AG08395 (cell line): ENCODE measurements around the gene SPHK2.
A peak's percentile ranks its signal among the peaks of the same experiment; 100 is the strongest.
"Not testable (repeated sequence)": the region's sequence is repeated elsewhere in the genome, so short reads cannot be mapped to it uniquely, and the experiment has no call there.

Source experiments
- DNase-seq: peaks from one replicate; pipeline ENCODE4 v3.0.0; 2012; ENCODE audit warnings: mixed read lengths, low spot score

Gene SPHK2

GRCh38 chr19:48618916-48619691 lies at the start of gene SPHK2, which contains the start of gene RPL18:
TSS of gene SPHK2 (plus strand) at chr19:48619506. CDS start at chr19:48620515, 1,009 bp downstream.
TSS of gene RPL18 (minus strand) at chr19:48619178. CDS start at chr19:48619143, 35 bp downstream.
- DNase-seq, result peak; percentile 98

DNA sequence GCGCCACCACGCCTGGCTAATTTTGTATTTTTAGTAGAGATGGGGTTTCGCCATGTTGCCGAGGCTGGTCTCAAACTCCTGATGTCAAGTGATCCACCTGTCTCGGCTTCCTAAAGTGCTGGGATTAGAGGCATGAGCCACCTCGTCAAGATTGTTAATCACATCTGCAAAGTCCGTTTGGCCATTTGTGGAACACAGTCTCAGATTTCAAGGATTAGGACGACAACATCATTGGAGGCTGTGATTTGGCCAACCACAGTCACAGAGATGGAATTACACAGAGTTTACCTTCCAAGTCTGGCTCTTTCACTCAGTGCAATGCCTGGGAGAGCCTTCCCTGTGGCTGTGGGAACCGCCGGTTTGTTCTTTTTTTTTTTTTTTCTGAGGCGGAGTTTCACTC lies 49.5 kb upstream of the SPHK2 start:
- no peak for DNase-seq

GRCh38 chr19:48571378-48572162 lies 47.7 kb upstream of the SPHK2 start:
- DNase-seq, result no peak

- DNase-seq, result no peak
These were observed 46.2 kb upstream of the SPHK2 start for GRCh38 chr19:48573163-48573505.

GRCh38 chr19:48575931-48576622 lies 43.2 kb upstream of the SPHK2 start:
- no peak for DNase-seq

GRCh38 chr19:48577908-48578307 lies 41.4 kb upstream of the SPHK2 start:
- DNase-seq, result not testable (repeated sequence)

GRCh38 chr19:48578891-48579290 lies 40.4 kb upstream of the SPHK2 start:
- DNase-seq, result no peak

DNA sequence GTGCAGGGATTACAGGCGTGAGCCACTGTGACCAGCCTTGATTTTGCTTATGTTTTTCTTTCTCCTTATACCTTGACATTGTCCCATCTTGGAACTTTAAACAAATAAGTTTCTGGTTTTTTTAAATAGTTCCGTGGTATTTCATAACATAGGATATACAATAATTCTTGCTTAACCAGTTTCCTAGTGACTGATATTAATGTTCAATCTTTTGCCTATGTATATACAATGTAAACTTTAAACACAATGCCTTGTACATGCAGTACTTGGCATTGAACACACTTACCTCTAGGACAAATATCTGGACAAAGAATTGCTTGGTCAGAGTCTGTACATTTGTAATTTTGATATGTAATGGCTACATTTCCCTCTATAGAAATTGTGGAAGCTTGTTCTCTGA lies 37.1 kb upstream of the SPHK2 start:
- no peak for DNase-seq

DNA sequence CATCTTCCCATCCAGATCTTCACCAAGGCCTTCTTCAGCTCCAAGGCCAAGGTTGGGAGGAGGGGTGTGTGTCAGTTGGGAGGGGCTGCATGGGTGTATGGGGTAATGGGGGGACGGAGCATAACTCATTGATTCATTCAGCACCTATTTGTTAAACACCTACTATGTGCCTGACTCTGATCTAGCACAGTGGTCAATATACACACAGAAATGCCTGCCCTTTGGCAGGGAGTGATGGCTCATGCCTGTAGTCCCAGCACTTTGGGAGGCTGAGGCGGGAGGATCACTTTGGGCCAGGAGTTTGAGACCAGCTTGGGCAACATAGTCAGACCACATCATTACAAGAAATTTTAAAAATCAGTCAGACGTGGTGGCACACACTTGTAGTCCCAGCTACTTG lies 31.9 kb upstream of the SPHK2 start:
- no peak for DNase-seq

DNA sequence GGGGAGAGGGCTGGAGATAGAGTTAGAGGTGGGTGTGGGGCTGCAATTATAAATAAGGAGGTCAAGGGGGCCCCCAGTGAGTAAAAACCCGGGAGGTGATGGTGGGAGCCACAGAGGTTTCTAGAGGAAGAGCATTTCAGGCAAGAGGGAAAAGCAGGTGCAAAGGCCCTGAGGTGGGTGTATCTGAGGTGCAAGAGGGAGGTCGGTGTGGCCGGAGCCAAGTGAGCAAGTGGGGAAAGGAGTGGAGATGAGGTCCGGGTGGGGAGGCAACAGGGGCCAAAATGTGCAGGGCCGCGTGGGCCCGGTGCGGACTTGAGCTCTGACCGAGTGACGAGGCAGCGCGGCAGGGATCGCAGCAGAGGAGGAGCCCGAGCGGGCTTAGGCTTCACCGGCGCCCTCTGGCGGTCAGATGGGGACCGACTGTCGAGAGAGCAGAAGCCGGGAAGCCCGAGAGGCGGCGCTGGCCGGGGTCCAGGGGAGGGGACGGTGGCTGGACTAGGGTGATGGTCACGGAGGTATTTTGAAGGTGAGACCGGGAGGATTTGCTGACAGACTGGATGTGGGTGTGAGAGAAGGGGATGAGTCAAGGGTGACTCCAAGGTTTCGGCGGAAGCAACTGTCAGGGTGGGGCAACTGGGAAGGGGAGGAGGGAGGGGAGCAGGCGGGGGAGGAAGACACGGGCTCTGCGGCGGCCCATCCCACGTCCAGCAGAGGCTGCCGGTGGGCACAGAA lies 30.5 kb upstream of the SPHK2 start:
- peak; percentile 90 for DNase-seq

- no peak for DNase-seq
These were observed 28.3 kb upstream of the SPHK2 start for GRCh38 chr19:48591021-48591420.

DNA sequence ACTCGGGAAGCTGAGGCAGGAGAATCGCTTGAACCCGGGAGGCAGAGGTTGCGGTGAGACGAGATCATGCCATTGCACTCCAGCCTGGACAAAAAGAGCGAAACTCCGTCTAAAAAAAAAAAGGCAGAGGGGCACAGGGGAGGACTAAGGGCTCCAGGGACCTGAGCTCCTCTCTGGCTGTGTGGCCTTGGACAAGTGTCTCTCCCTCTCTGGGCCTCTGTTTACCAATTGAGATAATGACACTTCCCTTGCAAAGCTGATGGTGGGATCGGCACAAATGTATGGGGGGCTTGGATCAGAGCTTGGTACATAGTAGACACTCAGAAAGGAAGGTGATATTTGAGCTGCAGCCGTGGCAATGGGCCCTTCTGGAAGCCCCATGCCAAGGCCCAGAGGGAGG lies 24.1 kb upstream of the SPHK2 start:
- DNase-seq, result no peak

DNA sequence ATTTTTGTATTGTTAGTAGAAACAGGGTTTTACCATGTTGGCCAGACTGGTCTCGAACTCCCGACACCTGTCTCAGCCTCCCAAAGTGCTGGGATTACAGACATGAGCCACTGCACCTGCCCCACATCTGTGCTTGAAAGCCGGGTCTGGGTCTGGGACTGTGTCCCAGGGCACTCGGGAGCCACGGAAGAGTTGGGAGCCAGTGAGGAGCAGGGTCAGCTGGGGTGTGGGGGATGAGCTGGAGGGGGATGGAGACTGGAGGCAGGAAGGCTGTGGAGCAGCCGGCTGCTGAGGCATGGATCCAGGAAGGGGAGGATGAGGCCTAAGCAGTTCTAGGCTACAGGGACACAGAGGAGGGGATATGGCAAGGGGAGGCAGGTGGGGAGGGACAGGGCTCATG lies 23.5 kb upstream of the SPHK2 start:
- DNase-seq, result no peak

DNA sequence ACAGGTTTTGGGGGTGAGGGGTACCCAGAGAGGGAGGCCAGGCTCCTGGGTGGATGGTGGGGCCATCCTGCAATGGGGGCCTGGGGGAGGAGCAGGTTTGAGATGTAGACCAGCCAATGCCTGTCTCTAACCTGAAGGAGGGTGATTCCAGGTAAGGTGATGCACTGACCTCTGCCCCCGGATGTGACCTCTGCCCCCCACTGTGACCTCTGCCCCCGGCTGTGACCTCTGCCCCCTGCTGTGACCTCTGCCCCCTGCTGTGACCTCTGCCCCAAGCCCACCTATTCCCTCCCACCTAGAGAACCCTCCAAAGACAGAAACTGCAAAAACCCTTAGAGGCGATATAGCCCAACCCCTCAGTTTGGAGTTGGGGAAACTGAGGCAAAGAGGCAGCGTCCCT lies 23.1 kb upstream of the SPHK2 start:
- DNase-seq, result no peak

DNA sequence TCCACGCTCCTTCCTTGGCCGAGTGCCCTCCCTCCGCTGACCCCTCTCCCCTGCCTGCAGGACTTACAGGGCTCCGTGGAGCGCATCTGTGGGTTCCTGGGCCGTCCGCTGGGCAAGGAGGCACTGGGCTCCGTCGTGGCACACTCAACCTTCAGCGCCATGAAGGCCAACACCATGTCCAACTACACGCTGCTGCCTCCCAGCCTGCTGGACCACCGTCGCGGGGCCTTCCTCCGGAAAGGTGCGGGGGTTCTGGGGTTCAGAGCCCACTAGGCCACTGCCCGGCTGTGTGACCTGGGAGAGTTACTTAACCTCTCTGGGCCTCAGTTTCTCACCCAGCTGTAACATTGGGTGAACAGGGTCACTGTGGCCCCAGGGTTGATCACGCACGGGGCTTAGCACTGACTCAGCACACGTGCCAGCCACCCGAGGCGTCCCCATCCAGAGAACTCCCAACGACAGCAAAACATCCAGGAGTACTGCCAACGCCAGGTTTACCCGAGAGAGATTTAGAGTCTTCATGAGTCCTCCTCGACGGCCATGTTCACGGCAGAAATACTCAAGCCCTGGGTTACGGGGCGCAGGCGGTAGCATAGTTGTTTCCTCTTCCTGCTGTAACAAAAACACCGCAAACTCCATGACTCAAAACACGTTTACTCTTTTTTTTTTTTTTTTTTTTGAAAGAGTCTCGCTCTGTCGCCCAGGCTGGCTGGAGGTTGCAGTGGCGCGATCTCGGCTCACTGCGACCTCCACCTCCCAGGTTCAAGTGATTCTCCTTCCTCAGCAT lies 22.4 kb upstream of the SPHK2 start:
- DNase-seq, result no peak

GRCh38 chr19:48598996-48599700 lies 20.2 kb upstream of the SPHK2 start:
- DNase-seq, result no peak

DNA sequence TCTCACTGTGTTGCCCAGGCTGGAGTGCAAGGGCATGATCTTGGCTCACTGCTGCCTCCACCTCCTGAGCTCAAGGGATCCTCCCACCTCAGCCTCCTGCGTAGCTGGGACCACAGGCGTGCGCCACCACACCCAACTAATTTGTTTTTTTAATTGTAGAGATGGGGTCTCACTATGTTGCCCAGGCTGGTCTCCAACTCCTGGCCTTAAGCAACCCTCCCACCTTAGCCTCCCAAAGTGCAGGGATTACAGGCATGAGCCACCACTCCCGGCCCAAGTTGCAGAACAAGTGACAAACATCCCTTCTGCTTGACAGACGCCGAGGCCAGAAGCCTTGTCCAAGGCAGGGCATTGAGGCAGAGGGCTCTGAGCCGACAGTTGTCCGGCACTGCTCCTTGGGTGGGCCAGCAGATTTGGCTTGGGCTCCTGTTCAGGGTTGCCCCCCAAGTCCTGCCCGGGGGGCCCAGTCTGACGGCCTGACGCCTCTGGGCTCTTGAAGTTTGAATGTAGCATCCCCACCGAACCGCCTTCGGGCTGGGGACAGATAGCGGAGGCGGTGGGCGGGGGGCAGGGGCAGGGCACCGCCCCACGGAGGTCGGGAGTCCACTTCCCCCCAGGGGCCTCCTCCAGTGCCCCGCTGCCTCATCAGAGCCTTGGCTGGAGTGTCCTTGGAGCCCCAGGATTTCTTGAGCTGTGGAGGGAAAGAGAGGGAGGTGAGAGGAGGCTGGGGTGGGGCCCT lies 18.5 kb upstream of the SPHK2 start:
- no peak for DNase-seq

DNA sequence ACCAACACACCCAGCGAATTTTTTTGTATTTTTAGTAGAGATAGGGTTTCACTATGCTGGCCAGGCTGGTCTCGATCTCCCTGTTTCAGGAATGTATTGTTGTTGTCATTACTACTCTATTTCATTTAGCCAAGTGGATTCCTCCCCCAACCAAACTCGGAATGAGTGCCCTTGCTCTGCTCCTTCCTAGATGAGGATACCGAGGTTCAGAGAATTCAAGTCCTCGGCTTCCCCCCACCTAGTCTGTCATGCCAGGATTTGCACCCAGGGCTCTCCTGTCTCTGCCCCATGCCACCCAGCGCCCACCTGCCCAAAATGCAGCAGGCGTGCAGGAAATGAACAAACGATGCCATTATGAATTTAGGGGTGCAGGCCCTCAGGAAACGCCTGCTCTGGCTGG lies 16.3 kb upstream of the SPHK2 start:
- no peak for DNase-seq

GRCh38 chr19:48603449-48603848 lies 15.9 kb upstream of the SPHK2 start:
- DNase-seq, result no peak

DNA sequence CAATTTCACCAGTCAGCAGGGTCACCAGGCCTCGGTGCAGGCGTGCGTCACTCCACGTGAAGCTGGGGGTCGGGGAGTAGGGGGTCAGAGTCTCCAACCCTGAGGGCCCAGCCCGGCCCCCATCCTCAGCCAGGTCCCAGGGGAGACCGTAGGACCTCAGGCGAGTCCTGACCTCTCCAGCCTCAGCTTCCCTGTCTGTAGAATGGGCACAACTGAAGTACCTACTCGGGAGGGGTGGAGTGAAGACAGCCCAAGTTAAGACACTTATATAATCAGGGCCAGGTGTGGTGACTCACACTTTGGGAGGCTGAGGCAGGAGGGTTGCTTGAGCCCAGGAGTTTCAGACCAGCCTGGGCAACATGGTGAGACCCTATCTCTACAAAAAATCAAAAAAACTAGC lies 15.5 kb upstream of the SPHK2 start:
- DNase-seq, result no peak
